Measurements from ENCODE around the gene CENPM.
"Not testable (repeated sequence)": the region's sequence is repeated elsewhere in the genome, so short reads cannot be mapped to it uniquely, and the experiment has no call there.

DNA sequence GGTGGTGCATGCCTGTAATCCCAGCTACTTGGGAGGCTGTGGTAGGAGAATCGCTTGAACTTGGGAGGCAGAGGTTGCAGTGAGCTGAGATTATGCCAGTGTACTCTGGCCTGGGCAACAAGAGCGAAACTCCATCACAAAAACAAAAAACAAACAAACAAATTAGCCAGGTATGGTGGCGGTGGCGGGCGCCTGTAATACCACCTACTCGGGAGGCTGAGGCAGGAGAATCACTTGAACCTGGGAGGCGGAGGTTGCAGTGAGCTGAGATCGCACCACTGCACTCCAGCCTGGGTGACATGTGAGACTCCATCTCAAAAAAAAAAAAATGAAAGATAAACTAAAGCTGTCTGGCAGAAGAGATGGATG, 2.0 kb upstream of the CENPM start:
- TF ChIP-seq, protein P1, sequence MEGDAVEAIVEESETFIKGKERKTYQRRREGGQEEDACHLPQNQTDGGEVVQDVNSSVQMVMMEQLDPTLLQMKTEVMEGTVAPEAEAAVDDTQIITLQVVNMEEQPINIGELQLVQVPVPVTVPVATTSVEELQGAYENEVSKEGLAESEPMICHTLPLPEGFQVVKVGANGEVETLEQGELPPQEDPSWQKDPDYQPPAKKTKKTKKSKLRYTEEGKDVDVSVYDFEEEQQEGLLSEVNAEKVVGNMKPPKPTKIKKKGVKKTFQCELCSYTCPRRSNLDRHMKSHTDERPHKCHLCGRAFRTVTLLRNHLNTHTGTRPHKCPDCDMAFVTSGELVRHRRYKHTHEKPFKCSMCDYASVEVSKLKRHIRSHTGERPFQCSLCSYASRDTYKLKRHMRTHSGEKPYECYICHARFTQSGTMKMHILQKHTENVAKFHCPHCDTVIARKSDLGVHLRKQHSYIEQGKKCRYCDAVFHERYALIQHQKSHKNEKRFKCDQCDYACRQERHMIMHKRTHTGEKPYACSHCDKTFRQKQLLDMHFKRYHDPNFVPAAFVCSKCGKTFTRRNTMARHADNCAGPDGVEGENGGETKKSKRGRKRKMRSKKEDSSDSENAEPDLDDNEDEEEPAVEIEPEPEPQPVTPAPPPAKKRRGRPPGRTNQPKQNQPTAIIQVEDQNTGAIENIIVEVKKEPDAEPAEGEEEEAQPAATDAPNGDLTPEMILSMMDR (conservative IDR thresholded peaks at IDR 0.05; ENCODE audit: low read length): not testable (repeated sequence)
- TF ChIP-seq EZH2phosphoT487 (IDR thresholded peaks at IDR 0.05; ENCODE audit: borderline replicate concordance, low read depth, low read length): not testable (repeated sequence)
